GM18861 (cell line): ENCODE measurements around the gene FSHR.

Experiments
- ATAC-seq: cut with Tn5 transposase; IDR thresholded peaks from one replicate; pipeline ENCODE4 v1.9.1; 2021; ENCODE audit not compliant: unreplicated experiment

FSHR gene

DNA sequence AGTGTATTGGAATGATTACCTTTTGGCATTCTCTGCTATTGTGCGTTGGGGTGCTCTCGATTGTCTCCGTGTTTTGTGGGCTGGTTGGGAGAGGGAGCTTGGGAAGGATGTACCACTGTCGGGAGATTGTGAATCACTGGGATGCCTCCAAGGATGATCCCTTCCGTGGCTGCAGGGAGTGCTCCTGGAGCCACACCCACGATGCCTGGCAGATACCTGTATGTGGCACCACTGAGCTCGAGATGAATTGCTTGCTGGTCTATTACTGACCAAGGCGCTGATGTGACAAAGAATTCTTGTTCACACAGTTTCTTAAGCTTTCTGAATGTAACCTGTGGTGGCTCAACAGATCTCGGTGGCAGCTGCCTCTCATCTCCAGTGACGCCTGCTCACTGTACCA is 239.1 kb downstream of the FSHR start:
- no peak for ATAC-seq

DNA sequence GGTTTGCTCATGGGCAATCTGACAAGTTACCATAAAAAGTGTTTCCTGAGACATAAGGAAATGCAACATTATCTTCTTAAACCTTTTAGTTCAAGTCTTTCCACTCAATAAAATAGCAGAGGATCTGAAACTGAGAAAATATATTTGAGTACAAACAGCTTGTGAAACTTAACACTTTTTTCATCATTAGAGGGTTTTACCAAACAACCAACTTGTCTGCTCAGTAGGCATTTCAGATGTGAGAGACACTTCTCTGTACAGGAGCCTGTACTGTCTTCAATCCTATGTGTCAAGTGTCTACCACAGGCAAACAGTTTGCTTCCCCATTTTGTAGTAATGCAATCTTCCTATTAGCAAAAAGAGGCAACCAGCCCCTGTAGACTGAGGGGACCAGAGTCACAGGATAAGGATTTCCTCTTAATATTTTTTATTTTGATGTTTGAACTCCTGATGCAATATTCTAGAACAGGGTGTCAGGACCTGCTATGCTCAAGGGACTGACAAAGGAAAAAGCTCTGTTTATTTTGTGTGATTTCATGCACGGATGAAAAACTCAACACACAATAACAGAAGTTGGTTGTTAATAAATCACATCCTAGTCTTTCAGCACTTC is 239.7 kb downstream of the FSHR start:
- peak; percentile 84 for ATAC-seq
